ENCODE data around the gene AIRE. TPM values are rescaled to one million over a fixed set of nuclear protein-coding genes. Genes with fewer than 3 reads are reported as not detected.

The AIRE gene
- total RNA-seq, 2 donors from 2014 or later = not detected

- Histone ChIP-seq H3K4me1 (ENCODE audit: control insufficient read depth in 1 of 2, low read depth in 2 of 2) (peaks cover 12 to 26% of the 10 kb centered on the region in 2 donors), H3K36me3 (no peaks in the 10 kb centered on the region), H3K9me3 (no peaks in the 10 kb centered on the region), H3K27ac (no peak overlapping the region), H3K27me3 (replicated peaks; ENCODE audit: insufficient read depth) (no peaks in the 10 kb centered on the region), H3K4me3 (no peak overlapping the region)
- no peak for TF ChIP-seq CTCF (IDR thresholded peaks at IDR 0.05)
- DNase-seq (ENCODE audit: low spot score) (no peak), ATAC-seq (ENCODE audit: insufficient number of reproducible peaks, low FRiP score, low read depth) (no peak)
Measured at GRCh38 chr21:44296103-44296519, 10.4 kb downstream of the AIRE start.

GRCh38 chr21:44296916-44297315 lies 11.2 kb downstream of the AIRE start:
- Histone ChIP-seq H3K27ac (no peak overlapping the region), H3K36me3 (no peaks in the 10 kb centered on the region), H3K4me3 (no peak overlapping the region), H3K9me3 (no peaks in the 10 kb centered on the region), H3K27me3 (replicated peaks; ENCODE audit: insufficient read depth) (no peaks in the 10 kb centered on the region), H3K4me1 (ENCODE audit: control insufficient read depth in 1 of 2, low read depth in 2 of 2) (peaks cover 20 to 34% of the 10 kb centered on the region in 2 donors)
- TF ChIP-seq CTCF (IDR thresholded peaks at IDR 0.05) = no peak
- no peak for ATAC-seq (ENCODE audit: insufficient number of reproducible peaks, low FRiP score, low read depth)
- no peak for DNase-seq (ENCODE audit: low spot score)

- Histone ChIP-seq H3K4me1 (ENCODE audit: control insufficient read depth in 1 of 2, low read depth in 2 of 2) (peaks cover 20 to 42% of the 10 kb centered on the region in 2 donors), H3K27me3 (replicated peaks; ENCODE audit: insufficient read depth) (no peaks in the 10 kb centered on the region), H3K9me3 (no peaks in the 10 kb centered on the region), H3K27ac (no peak overlapping the region), H3K4me3 (no peak overlapping the region), H3K36me3 (no peaks in the 10 kb centered on the region)
- DNase-seq (ENCODE audit: low spot score) = peak; percentile 61
- ATAC-seq (ENCODE audit: insufficient number of reproducible peaks, low FRiP score, low read depth) = no peak
- TF ChIP-seq CTCF (IDR thresholded peaks at IDR 0.05) = peak; percentile 62
Measured at GRCh38 chr21:44297525-44298290, 12.0 kb downstream of the AIRE start.

- Histone ChIP-seq H3K36me3 (no peaks in the 10 kb centered on the region), H3K27me3 (replicated peaks; ENCODE audit: insufficient read depth) (no peaks in the 10 kb centered on the region), H3K4me3 (no peak overlapping the region), H3K4me1 (ENCODE audit: control insufficient read depth in 1 of 2, low read depth in 2 of 2) (peaks cover 20 to 47% of the 10 kb centered on the region in 2 donors), H3K27ac (no peak overlapping the region), H3K9me3 (no peaks in the 10 kb centered on the region)
- TF ChIP-seq CTCF (IDR thresholded peaks at IDR 0.05) = no peak
- DNase-seq (ENCODE audit: low spot score) (no peak), ATAC-seq (ENCODE audit: insufficient number of reproducible peaks, low FRiP score, low read depth) (no peak)
Measured at GRCh38 chr21:44298301-44298700, 12.6 kb downstream of the AIRE start.

GRCh38 chr21:44299085-44299457 lies 13.4 kb downstream of the AIRE start:
- H3K4me1 ChIP-seq (ENCODE audit: control insufficient read depth in 1 of 2, low read depth in 2 of 2) = peaks cover 27 to 55% of the 10 kb centered on the region in 2 donors
- ATAC-seq (ENCODE audit: insufficient number of reproducible peaks, low FRiP score, low read depth) (no peak), DNase-seq (ENCODE audit: low spot score) (no peak)
- H3K9me3 ChIP-seq = no peaks in the 10 kb centered on the region
- TF ChIP-seq CTCF (IDR thresholded peaks at IDR 0.05) = no peak
- H3K27me3 ChIP-seq (replicated peaks; ENCODE audit: insufficient read depth) = no peaks in the 10 kb centered on the region
- peak overlapping the region; percentile 83 for H3K4me3 ChIP-seq
- peak overlapping the region; percentile 76 to 81 for H3K27ac ChIP-seq
- H3K36me3 ChIP-seq = no peaks in the 10 kb centered on the region
